ENCODE data around the gene HLTF. TPM values are rescaled to one million over a fixed set of nuclear protein-coding genes. Genes with fewer than 3 reads are reported as not detected.

Gene HLTF
- total and polyA plus RNA-seq, 2 donors (not counting 1 experiment from before 2014, with no cell fraction given) = 22.1 to 67.2 TPM

DNA sequence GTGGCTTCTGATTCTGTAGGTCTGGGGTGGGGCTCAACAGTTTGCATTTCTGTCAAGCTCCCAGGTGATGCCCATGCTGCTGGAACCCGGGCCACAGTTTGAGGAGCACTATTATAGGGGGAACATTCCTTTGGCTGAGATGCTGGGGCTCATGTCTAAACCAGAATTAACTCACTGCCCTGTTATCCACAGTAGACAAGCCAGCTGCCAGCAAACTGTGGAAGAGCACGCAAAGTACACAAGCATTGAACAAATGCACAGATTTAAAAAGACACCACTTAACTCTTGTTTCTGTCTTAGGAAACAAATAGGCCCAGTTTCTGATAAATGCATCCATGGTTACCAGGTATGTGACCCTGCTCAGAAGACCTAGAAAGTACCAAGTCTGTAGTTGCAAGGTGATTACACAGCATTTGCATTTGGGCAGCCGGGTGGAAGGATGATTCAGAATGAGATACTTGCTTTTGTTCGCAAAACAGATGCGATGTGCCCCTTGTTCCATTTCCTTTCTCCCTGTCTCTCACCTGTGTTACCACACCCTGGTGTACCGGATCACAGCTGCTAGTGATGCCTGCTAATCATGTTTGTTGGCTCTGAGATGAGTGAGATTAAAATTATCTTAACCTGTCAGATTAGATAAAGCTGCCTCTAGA lies 82.6 kb downstream of the HLTF start:
- no peak overlapping the region for H3K4me3 ChIP-seq (replicated peaks in 1 of 4; ENCODE audit: control extremely low read depth in 1 of 4, insufficient read depth in 1 of 4, low read depth in 3 of 4, low read length in 4 of 4)
- no peak overlapping the region for H2AFZ ChIP-seq (ENCODE audit: low read length)
- TF ChIP-seq CTCF (conservative IDR thresholded peaks at IDR 0.05 in 1 of 2, IDR thresholded peaks at IDR 0.05 in 1 of 2; ENCODE audit: low read depth in 1 of 2, low read length in 2 of 2) (no peak), EZH2 (IDR thresholded peaks at IDR 0.05; ENCODE audit: low read length, missing control alignments) (no peak)
- H3K4me2 ChIP-seq (ENCODE audit: extremely low read depth, insufficient read depth, low read length) = no peak overlapping the region
- peaks cover 13% of the 10 kb centered on the region for H3K4me1 ChIP-seq (ENCODE audit: control insufficient read depth, extremely low read depth, insufficient read depth, low read length)
- peaks cover 10% of the 10 kb centered on the region for H3K36me3 ChIP-seq (ENCODE audit: control insufficient read depth, insufficient read depth, low read length)
- H3K27me3 ChIP-seq (ENCODE audit: control insufficient read depth, insufficient read depth, low read length) = no peaks in the 10 kb centered on the region
- no peaks in the 10 kb centered on the region for H3K79me2 ChIP-seq (ENCODE audit: control insufficient read depth, insufficient read depth, low read length)
- no peak overlapping the region for H3K27ac ChIP-seq (ENCODE audit: insufficient read depth, low read length)
- H4K20me1 ChIP-seq (ENCODE audit: control insufficient read depth, extremely low read depth, insufficient read depth, low read length) = no peaks in the 10 kb centered on the region
- H3K9ac ChIP-seq (ENCODE audit: insufficient read depth, low read length) = no peak overlapping the region
- DNase-seq (ENCODE audit: low read depth in 2 of 2) = peak in 1 of 2 donors; percentile 20
- H3K9me3 ChIP-seq (ENCODE audit: control insufficient read depth, insufficient read depth, low read depth, low read length) = no peaks in the 10 kb centered on the region

GRCh38 chr3:149001727-149002126 lies 84.6 kb downstream of the HLTF start:
- Histone ChIP-seq H3K36me3 (ENCODE audit: control insufficient read depth, insufficient read depth, low read length) (no peaks in the 10 kb centered on the region), H3K27ac (ENCODE audit: insufficient read depth, low read length) (no peak overlapping the region), H4K20me1 (ENCODE audit: control insufficient read depth, extremely low read depth, insufficient read depth, low read length) (no peaks in the 10 kb centered on the region), H2AFZ (ENCODE audit: low read length) (no peak overlapping the region), H3K9ac (ENCODE audit: insufficient read depth, low read length) (no peak overlapping the region), H3K4me3 (replicated peaks in 1 of 4; ENCODE audit: control extremely low read depth in 1 of 4, insufficient read depth in 1 of 4, low read depth in 3 of 4, low read length in 4 of 4) (no peak overlapping the region), H3K4me1 (ENCODE audit: control insufficient read depth, extremely low read depth, insufficient read depth, low read length) (peaks cover 21% of the 10 kb centered on the region), H3K79me2 (ENCODE audit: control insufficient read depth, insufficient read depth, low read length) (no peaks in the 10 kb centered on the region), H3K27me3 (ENCODE audit: control insufficient read depth, insufficient read depth, low read length) (no peaks in the 10 kb centered on the region), H3K9me3 (ENCODE audit: control insufficient read depth, insufficient read depth, low read depth, low read length) (no peaks in the 10 kb centered on the region), H3K4me2 (ENCODE audit: extremely low read depth, insufficient read depth, low read length) (no peak overlapping the region)
- DNase-seq (ENCODE audit: low read depth in 2 of 2) = no peak
- no peak for TF ChIP-seq CTCF (conservative IDR thresholded peaks at IDR 0.05 in 1 of 2, IDR thresholded peaks at IDR 0.05 in 1 of 2; ENCODE audit: low read depth in 1 of 2, low read length in 2 of 2)
- TF ChIP-seq EZH2 (IDR thresholded peaks at IDR 0.05; ENCODE audit: low read length, missing control alignments) = no peak

GRCh38 chr3:149000206-149000745 lies 86.1 kb downstream of the HLTF start:
- H2AFZ ChIP-seq (ENCODE audit: low read length) = no peak overlapping the region
- DNase-seq (ENCODE audit: low read depth in 2 of 2) = peak; percentile 40 to 50
- peaks cover 10% of the 10 kb centered on the region for H3K36me3 ChIP-seq (ENCODE audit: control insufficient read depth, insufficient read depth, low read length)
- no peaks in the 10 kb centered on the region for H4K20me1 ChIP-seq (ENCODE audit: control insufficient read depth, extremely low read depth, insufficient read depth, low read length)
- no peak overlapping the region for H3K4me3 ChIP-seq (replicated peaks in 1 of 4; ENCODE audit: control extremely low read depth in 1 of 4, insufficient read depth in 1 of 4, low read depth in 3 of 4, low read length in 4 of 4)
- no peak overlapping the region for H3K9ac ChIP-seq (ENCODE audit: insufficient read depth, low read length)
- TF ChIP-seq CTCF (conservative IDR thresholded peaks at IDR 0.05 in 1 of 2, IDR thresholded peaks at IDR 0.05 in 1 of 2; ENCODE audit: low read depth in 1 of 2, low read length in 2 of 2) (no peak), EZH2 (IDR thresholded peaks at IDR 0.05; ENCODE audit: low read length, missing control alignments) (no peak)
- no peaks in the 10 kb centered on the region for H3K27me3 ChIP-seq (ENCODE audit: control insufficient read depth, insufficient read depth, low read length)
- H3K27ac ChIP-seq (ENCODE audit: insufficient read depth, low read length) = peak overlapping the region; percentile 21
- H3K4me2 ChIP-seq (ENCODE audit: extremely low read depth, insufficient read depth, low read length) = no peak overlapping the region
- peaks cover 18% of the 10 kb centered on the region for H3K4me1 ChIP-seq (ENCODE audit: control insufficient read depth, extremely low read depth, insufficient read depth, low read length)
- H3K79me2 ChIP-seq (ENCODE audit: control insufficient read depth, insufficient read depth, low read length) = no peaks in the 10 kb centered on the region
- no peaks in the 10 kb centered on the region for H3K9me3 ChIP-seq (ENCODE audit: control insufficient read depth, insufficient read depth, low read depth, low read length)
